Adrenal gland (tissue), 12 donors: ENCODE measurements around the gene CUX1. TPM values are rescaled to one million over a fixed set of nuclear protein-coding genes. Genes with fewer than 3 reads are reported as not detected.
"Not testable (repeated sequence)": the region's sequence is repeated elsewhere in the genome, so short reads cannot be mapped to it uniquely, and the experiment has no call there.

ENCODE experiments used
- DNase-seq, 7 donors: peaks; one replicate each; pipeline ENCODE4 v3.0.0-alpha.2; 2019 to 2020
- H3K27ac ChIP-seq, 5 donors: fragments of 200-600 bp; sonication (generic) in 4 of 5; 1 replicate in 3 of 5; 2 replicates in 2 of 5; pipeline versions ENCODE4 v1.5.1 to v1.8.0; 2016 to 2020; ENCODE audit warnings: mild to moderate bottlenecking in 1 of 5
- H3K27me3 ChIP-seq: fragments of 200-600 bp; 2 replicates; pipeline ENCODE4 v1.8.0; 2021
- H3K36me3 ChIP-seq, 2 donors: fragments of 200-600 bp; replicated peaks in 1 of 2; 1 replicate in 1 of 2; 2 replicates in 1 of 2; pipeline versions ENCODE4 v1.5.1 to v1.8.0; 2018 to 2022
- H3K4me1 ChIP-seq, 2 donors: fragments of 200-600 bp; replicated peaks in 1 of 2; 1 replicate in 1 of 2; 2 replicates in 1 of 2; pipeline versions ENCODE4 v1.5.1 to v1.8.0; 2018 to 2021
- H3K4me3 ChIP-seq, 4 donors: fragments of 200-600 bp; sonication (generic) in 3 of 4; one replicate each; pipeline ENCODE4 v1.5.1; 2016 to 2018
- H3K9me3 ChIP-seq, 3 donors: fragments of 200-600 bp; sonication (generic) in 1 of 3; replicated peaks in 1 of 3; 1 replicate in 2 of 3; 2 replicates in 1 of 3; pipeline versions ENCODE4 v1.5.1 to v1.8.0; 2016 to 2021
- CTCF ChIP-seq, 6 experiments: fragments of 450-650 bp in 4 of 6; fragments of 200-600 bp in 2 of 6; sonication (generic) in 1 of 6; IDR thresholded peaks; 1 replicate in 5 of 6; 2 replicates in 1 of 6; pipeline versions ENCODE4 v1.5.1 to v1.8.0; 2016 to 2021; ENCODE audit warnings: antibody characterized with exemption in 6 of 6, mild to moderate bottlenecking in 2 of 6, moderate library complexity in 1 of 6
- POLR2A ChIP-seq, 2 donors: fragments of 450-650 bp; IDR thresholded peaks; one replicate each; pipeline ENCODE4 v1.6.1; 2017; ENCODE audit warnings: antibody characterized with exemption in 2 of 2, mild to moderate bottlenecking in 2 of 2, moderate library complexity in 1 of 2
- WGBS, 4 donors: extraction: QIAGEN DNeasy Blood & Tissue Kit in 2 of 4; methylation state at CpG; one replicate each; pipeline versions ENCODE4 v1.1.5 to v1.1.7; 2013 to 2017; 5-methylcytosine and 5-hydroxymethylcytosine counted together
- intact Hi-C, 2 donors: fragments of 100-400 bp; cut with DNase I; formaldehyde crosslinking; loops; one replicate each; pipeline versions ENCODE4 v1.14.1 to v1.15.0; 2022 to 2023
- polyA plus RNA-seq, 3 donors: library from polyadenylated mRNA; stranded (reverse); fragments of 200-250 nt in 2 of 3; fragments of 350-450 nt in 1 of 3; fragmentation: Illumina TruSeq in 1 of 3; extraction: RNeasy Lipid Tissue Mini Kit (QIAGEN cat#74804) in 1 of 3; gene quantifications; one replicate each; pipeline ENCODE4 v1.2.3, GENCODE V29; 2013 to 2014
- total RNA-seq, 9 donors: library from RNA; depleted of rRNA in 4 of 9; stranded (reverse); fragments of >200 nt in 4 of 9; fragments of 120-200 nt in 1 of 9; fragmentation: NEBNext Ultra II Directional in 1 of 9; extraction: Animal tissue kit (Norgen Biotek cat#: 25700) in 1 of 9; gene quantifications; one replicate each; pipeline versions ENCODE4 v1.1.0 to v1.2.4, GENCODE V29; 2013 to 2023
- donor health status: healthy with polysubstance abuse.
- donor health status: Bipolar disorder and iron deficiency.
- donor health status: DM: yes; HTN: yes; CAD: no.
- donor health status: DM: no; HTN: no; CAD: no.
- donor health status: DM: no; HTN: no; CAD: no.
- donor health status: DM: yes; HTN: yes; CAD: no.

Gene CUX1
- total and polyA plus RNA-seq, 12 donors: 17.2 to 72.6 (median 58.3) TPM

DNA sequence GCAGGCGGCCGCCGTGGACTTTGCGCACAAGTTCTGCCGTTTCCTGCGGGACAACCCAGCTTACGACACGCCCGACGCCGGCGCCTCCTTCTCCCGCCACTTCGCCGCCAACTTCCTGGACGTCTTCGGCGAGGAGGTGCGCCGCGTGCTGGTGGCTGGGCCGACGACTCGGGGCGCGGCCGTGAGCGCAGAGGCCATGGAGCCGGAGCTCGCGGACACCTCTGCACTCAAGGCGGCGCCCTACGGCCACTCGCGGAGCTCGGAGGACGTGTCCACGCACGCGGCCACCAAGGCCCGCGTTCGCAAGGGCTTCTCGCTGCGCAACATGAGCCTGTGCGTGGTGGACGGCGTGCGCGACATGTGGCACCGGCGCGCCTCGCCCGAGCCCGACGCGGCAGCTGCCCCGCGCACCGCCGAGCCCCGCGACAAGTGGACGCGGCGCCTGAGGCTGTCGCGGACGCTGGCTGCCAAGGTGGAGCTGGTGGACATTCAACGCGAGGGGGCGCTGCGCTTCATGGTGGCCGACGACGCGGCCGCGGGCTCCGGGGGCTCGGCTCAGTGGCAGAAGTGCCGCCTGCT is 483.3 kb downstream of the CUX1 start:
- Histone ChIP-seq H3K27me3 (no peaks in the 10 kb centered on the region), H3K36me3 (no peaks in the 10 kb centered on the region), H3K4me3 (no peak overlapping the region), H3K27ac (no peak overlapping the region), H3K4me1 (peaks cover 0 to 6% of the 10 kb centered on the region in 2 donors), H3K9me3 (no peaks in the 10 kb centered on the region)
- intact Hi-C loops: no loop called here
- DNase-seq: peak in 1 of 7 donors; percentile 45
- 28 to 63% (median 35%) methylated on average over 4 to 84 of the region's 84 CpGs for WGBS, 4 donors
- no peak for TF ChIP-seq POLR2A (IDR thresholded peaks at IDR 0.05)
- peak in 4 of 6 experiments; percentile 2 to 46 (median 25) for TF ChIP-seq CTCF (IDR thresholded peaks at IDR 0.05)

DNA sequence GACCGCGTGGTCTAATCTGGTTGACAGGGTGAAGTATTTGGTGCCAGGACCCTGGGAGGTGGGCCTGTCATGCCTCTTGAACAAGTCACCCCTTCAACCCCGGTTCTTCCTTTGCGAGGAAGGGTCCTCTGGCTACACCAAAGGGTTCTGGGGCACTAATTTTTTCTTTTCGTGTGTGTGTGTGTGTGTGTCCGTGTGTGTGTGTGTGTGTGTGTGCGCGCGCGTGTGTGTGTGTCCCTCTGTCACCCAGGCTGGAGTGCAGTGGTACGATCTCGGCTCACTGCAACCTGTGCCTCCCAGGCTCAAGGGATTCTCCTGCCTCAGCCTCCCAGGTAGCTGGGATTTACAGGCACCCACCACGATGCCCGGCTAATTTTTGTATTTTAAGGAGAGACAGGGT is 483.9 kb downstream of the CUX1 start:
- H3K9me3 ChIP-seq, intact Hi-C loops, H3K4me3 ChIP-seq, H3K4me1 ChIP-seq, H3K27me3 ChIP-seq, H3K36me3 ChIP-seq, H3K27ac ChIP-seq, DNase-seq: not testable (repeated sequence)
- 91 to 97% (median 92%) methylated on average over 11 to 14 of the region's 14 CpGs for WGBS, 4 donors

GRCh38 chr7:102302025-102302424 is 484.6 kb downstream of the CUX1 start:
- H3K27ac ChIP-seq: no peak overlapping the region
- H3K4me3 ChIP-seq: no peak overlapping the region
- no peaks in the 10 kb centered on the region for H3K9me3 ChIP-seq
- 90 to 100% (median 95%) methylated on average over 3 to 6 of the region's 6 CpGs for WGBS, 4 donors
- H3K36me3 ChIP-seq: no peaks in the 10 kb centered on the region
- no peaks in the 10 kb centered on the region for H3K27me3 ChIP-seq
- intact Hi-C loops: no loop called here
- no peak for DNase-seq
- TF ChIP-seq CTCF (IDR thresholded peaks at IDR 0.05): no peak
- TF ChIP-seq POLR2A (IDR thresholded peaks at IDR 0.05): no peak
- H3K4me1 ChIP-seq: peaks cover 0 to 12% of the 10 kb centered on the region in 2 donors

GRCh38 chr7:102303669-102304422 is 486.4 kb downstream of the CUX1 start:
- DNase-seq: no peak
- TF ChIP-seq CTCF (IDR thresholded peaks at IDR 0.05) (no peak), POLR2A (IDR thresholded peaks at IDR 0.05) (no peak)
- Histone ChIP-seq H3K9me3 (no peaks in the 10 kb centered on the region), H3K4me1 (peaks cover 0 to 17% of the 10 kb centered on the region in 2 donors), H3K27me3 (no peaks in the 10 kb centered on the region), H3K27ac (no peak overlapping the region), H3K36me3 (no peaks in the 10 kb centered on the region), H3K4me3 (no peak overlapping the region)
- intact Hi-C loops: no loop called here
- 72 to 82% (median 79%) methylated on average over 8 to 13 of the region's 13 CpGs for WGBS, 4 donors
